NT2/D1 (cell line): ENCODE results near the gene ERFE.

Source experiments
- YY1 ChIP-seq: IDR thresholded peaks from 2 replicates; pipeline ENCODE4 v1.6.1; 2011; ENCODE audit not compliant: insufficient read length, insufficient read depth
- ZNF274 ChIP-seq: IDR thresholded peaks from 2 replicates; pipeline ENCODE4 v1.6.1; 2011; ENCODE audit warnings: mild to moderate bottlenecking, low read depth, low read length

GRCh38 chr2:238149841-238150572 lies 8.8 kb upstream of the ERFE start:
- TF ChIP-seq YY1 (no peak), ZNF274 (no peak)
